HG03108 (cell line): ENCODE measurements around the gene KRT2.

Experiments
- ATAC-seq: cut with Tn5 transposase; IDR thresholded peaks from one replicate; pipeline ENCODE4 v1.9.1; 2021; ENCODE audit warnings: moderate library complexity; ENCODE audit not compliant: unreplicated experiment

KRT2 gene

DNA sequence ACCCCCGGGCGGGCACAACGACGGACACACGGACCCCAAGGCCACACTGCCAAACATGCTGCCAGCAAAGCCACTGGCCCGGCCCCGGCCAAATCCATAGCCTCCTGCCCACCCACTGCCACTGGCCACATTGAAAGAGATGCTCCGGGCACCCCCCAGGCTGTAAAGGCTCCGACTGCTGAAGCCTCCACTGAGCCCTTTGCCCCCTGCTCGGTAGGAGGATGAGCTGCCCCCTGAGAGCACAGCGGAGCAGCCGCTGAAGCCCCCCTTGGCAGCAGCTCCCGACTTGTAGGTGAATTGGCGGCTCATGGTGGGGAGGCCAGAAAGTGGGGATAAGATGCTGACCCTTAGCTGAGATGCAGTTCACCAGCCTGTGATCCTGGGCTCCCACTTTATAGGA is 33.8 kb downstream of the KRT2 start, which contains the start of gene KRT73:
KRT73 (minus strand) TSS at position 344 of the 400 bp plus-strand sequence; CDS start at position 309, 35 bp downstream.
- ATAC-seq, result no peak

DNA sequence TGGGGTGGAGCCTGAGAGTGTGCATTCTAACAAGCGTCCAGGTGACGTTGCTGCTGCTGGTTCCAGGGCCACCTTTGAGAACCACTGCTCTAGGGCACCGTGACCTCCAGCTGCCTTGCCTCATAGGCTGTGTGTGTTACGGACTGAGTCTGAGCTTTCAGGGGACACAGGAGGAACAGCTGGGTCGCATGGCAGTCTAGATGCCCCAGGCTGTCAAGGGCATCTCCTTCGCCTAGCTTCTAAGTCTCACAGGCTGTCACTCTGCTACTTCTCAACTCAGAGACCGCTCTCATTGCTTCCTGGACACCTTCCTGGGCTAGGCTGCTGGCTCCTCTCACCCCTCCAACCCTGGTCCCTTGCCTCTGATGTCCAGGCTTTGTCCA is 34.6 kb downstream of the KRT2 start:
- no peak for ATAC-seq

GRCh38 chr12:52616680-52617402 is 35.2 kb downstream of the KRT2 start:
- ATAC-seq, result no peak

GRCh38 chr12:52615912-52616311 is 36.1 kb downstream of the KRT2 start:
- no peak for ATAC-seq

DNA sequence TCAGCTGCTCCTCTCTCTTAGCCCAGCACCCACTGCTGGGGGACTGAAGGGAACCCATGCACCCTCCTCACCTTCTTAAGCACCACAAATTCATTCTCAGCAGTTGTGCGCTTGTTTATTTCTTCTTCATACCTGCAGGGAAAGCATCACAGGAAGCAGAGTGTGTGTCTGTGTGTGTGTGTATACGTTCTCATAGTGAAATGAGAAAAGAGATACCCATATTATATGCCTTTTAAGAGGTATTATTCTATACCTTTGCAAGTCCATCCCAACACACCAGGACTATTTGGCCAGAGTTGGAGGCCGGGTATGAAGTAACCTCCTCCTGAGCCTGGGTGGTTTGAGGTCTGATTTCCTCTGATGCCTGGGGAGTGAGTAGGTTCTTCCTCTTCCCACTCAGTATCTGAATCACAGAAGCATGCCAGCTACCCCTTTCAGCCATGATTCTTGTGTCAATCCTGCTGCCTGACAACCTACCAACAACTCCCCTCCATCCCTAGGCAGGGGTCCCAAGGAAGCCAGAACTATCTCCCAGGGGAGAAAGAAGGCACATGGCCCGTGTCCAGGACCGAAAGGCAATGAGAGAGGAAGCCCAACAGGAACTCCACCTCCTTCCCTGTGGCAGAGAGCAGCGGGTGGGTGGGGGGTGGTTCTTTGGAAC is 36.7 kb downstream of the KRT2 start:
- no peak for ATAC-seq

DNA sequence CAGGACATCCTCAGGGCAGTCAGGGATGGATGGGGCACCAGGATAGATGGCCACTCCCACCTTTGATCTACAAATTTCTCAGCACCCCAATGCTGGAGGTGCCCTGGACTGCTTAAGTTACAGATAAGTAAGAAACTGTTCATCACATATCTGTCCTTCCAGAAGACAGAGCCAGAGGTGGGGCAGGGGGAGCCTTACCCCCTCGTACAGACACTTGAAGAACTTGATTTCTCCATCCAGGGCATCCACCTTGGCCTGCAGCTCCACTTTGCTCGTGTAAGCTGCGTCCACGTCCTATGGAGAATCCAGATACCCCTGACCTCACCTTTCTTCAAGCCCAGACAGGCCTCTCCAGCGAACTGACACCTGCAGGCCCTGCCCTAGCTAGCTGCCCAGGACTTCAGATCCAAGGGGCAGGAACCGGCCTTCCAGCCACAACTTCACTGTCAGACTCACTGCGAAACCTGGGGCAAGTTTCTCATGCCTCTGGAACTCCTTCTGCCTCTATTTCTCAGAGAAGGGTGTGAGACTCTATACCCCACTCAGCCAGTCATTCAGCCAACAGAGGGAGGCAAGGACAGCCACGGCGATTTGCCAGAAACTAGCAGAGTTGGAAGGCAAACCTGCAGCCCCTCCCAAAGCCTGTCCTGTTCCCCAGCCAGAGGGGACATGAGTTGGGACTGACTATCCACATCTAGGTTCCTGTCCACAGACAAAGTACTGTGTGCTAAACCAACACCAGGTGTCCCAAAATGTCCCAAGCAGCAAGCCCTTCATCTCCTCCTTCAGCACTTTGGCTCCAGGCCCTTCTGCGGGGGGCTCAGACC is 37.4 kb downstream of the KRT2 start:
- no peak for ATAC-seq

- ATAC-seq, result no peak
Measured at GRCh38 chr12:52613384-52614030, 38.5 kb downstream of the KRT2 start.

DNA sequence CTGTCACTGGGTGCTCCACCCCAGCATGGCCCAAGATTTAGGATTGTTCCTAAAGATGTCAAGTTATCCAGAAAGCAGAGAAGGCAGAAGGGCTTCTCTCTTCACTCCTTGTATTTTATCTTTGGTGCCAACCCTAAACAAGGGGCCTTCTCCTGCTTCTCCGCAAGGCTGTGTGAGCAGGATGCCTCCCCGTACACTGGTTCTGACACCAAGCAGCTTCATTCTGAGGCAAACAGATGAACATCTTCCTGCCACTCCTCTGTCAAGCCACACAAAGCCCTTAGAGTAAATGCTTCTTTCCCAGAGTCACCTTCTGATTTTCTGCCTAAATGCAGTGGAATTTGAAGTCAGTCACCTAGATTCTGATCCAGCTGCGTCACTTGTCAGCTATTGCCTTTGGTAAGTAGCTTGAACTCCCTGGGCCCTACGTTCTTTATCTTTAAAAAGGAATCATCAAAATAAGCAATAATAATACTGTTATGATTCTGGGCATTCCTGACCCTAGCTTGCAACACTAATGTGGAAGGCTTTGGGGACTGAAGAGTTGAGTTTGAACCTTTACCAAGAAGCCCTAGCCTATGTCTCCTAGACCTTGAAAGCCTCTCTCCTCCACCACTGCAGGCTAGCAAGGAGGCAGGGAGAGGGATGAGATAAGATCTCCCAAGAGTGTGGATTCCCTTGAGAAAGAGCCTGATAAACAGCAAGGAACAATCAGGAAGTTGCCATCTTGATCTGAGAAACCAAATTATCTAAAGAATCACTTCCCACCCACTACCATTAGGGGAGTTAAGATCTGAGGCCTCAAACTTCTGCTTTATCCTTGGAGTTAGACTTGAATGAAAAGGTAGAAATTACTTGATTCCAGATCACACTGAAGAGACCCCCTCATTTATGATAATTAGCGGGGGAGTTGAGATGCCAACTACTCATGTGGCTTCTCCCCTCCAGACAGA is 39.3 kb downstream of the KRT2 start:
- no peak for ATAC-seq

DNA sequence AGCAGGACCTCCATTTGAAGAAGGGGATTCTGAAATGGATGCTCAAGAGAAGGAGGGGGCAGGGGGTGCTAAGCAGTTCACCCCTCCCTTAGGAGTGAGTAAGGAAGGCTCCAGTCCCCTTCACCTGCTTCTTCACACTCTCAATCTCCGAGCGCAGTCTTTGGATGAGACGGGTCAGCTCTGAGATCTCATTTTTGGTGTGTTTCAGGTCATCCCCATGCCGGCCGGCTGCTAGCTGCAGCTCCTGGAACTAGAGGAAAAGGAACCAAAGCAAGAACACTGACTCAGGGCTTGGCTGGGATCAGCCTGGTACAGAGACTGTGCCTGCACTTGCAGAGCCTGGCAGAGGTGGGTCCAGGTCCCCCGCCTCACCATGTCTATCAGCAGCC is 40.9 kb downstream of the KRT2 start:
- no peak for ATAC-seq

GRCh38 chr12:52608826-52609630 is 43.0 kb downstream of the KRT2 start:
- no peak for ATAC-seq

DNA sequence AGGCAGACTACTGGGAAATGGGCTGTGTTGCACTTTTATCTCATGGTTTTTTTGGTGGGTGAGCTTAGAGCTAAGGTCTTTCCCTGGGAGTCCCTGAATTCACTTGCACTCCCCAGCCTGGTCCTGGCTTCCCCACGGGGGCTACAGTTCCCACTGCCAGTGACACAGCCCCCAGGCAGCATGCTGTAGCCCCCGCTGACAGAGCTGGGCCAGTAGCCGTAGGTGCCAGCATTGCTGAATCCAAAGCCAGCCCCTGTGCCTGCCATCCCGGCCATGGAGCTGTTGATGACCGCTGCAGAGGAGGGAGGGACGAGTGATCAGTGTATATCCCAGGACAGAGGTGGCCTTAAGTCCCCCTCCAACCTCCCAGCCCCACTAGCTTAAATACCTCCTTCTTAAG is 43.9 kb downstream of the KRT2 start:
- no peak for ATAC-seq

GRCh38 chr12:52607314-52607713 is 44.7 kb downstream of the KRT2 start:
- no peak for ATAC-seq

DNA sequence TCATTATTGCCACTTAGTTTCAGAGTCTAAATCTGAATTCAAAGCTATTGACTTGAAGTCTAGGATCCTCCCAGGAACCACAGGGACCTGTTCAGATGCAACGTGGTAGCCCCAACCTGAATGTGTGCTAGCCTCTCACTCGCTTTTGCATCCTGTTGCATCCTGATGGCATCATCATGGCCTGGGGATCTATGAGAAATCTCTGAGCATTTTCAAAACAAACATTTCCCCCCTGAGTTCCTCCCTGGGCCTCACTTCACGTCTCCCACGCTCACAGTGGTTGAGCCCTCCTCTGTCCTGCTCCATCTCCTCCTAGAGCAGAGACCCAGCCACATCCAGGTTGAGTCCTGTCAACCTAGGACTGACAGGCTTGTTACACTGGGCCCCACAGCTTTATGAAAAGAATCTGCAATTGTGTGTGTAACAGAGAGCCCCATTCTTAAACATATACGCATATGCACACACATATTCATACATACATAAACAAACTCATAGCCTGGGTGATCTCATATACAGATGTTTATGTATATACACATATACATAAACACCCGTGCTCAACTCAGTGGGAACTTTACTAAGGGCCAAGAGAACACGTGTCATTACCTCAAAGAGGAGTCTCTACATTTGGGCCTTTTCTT is 45.3 kb downstream of the KRT2 start:
- ATAC-seq, result no peak

- no peak for ATAC-seq
Measured at GRCh38 chr12:52606096-52606495, 45.9 kb downstream of the KRT2 start.

- no peak for ATAC-seq
Measured at GRCh38 chr12:52605542-52605941, 46.5 kb downstream of the KRT2 start.

DNA sequence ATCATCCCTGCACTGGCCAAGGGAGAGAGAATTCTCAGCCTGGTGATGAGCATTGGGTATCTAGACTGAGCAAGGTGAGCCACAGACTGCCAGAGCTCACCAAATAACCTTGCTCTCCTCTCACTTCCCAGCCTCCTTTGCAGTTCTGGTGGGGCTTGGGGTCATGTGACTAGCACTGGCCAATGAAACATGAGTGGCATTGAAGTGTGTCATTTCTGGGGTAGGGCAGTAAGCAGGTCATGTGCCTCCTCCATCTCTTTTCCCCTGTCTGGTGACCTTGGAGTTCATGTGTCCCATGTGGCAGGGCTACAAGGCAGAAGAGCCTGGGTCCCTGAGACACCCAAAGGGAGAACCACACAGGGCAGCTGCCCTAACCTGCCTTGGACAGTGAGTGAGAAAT is 47.2 kb downstream of the KRT2 start:
- no peak for ATAC-seq

- ATAC-seq, result no peak
Measured at GRCh38 chr12:52603314-52603713, 48.7 kb downstream of the KRT2 start.

GRCh38 chr12:52602552-52602951 is 49.5 kb downstream of the KRT2 start:
- ATAC-seq, result no peak

GRCh38 chr12:52601671-52602070 is 50.3 kb downstream of the KRT2 start:
- ATAC-seq, result no peak
